Measurements from ENCODE around the gene TMEM150A. TPM values are rescaled to one million over a fixed set of nuclear protein-coding genes. Genes with fewer than 3 reads are reported as not detected.

TMEM150A gene
- total RNA-seq, 1 experiment from 2014 or later: 19.3 TPM

DNA sequence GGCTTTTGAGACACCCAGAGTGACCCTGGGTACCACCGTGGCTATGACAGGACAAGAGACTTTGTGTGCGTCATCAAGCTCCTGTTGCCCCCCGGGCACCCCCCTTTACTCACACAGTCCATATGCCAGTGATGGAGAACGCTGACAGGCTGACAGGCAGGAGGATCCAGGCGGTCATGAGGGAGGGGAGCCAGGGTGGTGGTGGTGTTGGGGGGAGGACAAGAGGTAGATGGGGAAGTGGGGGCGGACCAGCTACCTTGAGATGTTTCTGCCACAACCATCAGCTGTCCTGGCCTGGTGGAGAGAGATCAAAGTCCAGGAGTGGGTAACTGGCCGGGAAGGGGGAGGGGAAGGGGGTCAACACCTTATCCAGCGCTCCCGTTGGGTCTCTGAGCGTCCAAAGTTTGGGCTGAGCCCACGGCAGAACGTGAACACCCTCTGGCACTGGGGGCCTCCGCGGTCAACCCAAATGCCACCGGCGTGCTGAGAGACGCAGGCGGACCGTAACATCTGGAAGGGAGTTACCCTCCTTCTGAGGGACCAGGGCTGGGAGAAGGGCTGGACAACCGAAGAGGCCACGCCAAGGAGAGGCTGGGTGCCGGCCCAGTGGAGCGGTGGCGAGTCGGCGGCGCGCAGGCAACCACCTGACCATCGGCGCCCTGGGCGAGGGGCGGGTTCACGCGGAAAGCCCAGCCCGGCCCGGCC is 575 bp downstream of the TMEM150A start:
- no peaks in the 10 kb centered on the region for H4K20me1 ChIP-seq (ENCODE audit: control insufficient read depth, insufficient read depth, insufficient read length)
- H3K18ac ChIP-seq (ENCODE audit: insufficient read length, low read depth, low read length): no peak overlapping the region
- H3K9me3 Mint-ChIP-seq: no peaks in the 10 kb centered on the region
- H3K79me2 ChIP-seq (ENCODE audit: insufficient read depth, low read length): no peaks in the 10 kb centered on the region
- no peaks in the 10 kb centered on the region for H3K9me3 ChIP-seq (ENCODE audit: control insufficient read depth, low read depth, low read length)
- no peak overlapping the region for H2AK5ac ChIP-seq (ENCODE audit: insufficient read length, low read length)
- no peaks in the 10 kb centered on the region for H3K27me3 Mint-ChIP-seq (ENCODE audit: low read depth)
- WGBS (ENCODE audit: extremely low coverage, insufficient read length, low lambda C conversion rate): no CpG with 5 or more reads among the region's 36 CpGs
- no peak overlapping the region for H2BK120ac ChIP-seq (ENCODE audit: low read depth, low read length, poor library complexity, severe bottlenecking)
- 0 out of 2 replicates have a peak overlapping the region, but pooled peaks have one; percentile 38 for H3K14ac ChIP-seq (ENCODE audit: insufficient read depth, low read length)
- TF ChIP-seq, protein P1, sequence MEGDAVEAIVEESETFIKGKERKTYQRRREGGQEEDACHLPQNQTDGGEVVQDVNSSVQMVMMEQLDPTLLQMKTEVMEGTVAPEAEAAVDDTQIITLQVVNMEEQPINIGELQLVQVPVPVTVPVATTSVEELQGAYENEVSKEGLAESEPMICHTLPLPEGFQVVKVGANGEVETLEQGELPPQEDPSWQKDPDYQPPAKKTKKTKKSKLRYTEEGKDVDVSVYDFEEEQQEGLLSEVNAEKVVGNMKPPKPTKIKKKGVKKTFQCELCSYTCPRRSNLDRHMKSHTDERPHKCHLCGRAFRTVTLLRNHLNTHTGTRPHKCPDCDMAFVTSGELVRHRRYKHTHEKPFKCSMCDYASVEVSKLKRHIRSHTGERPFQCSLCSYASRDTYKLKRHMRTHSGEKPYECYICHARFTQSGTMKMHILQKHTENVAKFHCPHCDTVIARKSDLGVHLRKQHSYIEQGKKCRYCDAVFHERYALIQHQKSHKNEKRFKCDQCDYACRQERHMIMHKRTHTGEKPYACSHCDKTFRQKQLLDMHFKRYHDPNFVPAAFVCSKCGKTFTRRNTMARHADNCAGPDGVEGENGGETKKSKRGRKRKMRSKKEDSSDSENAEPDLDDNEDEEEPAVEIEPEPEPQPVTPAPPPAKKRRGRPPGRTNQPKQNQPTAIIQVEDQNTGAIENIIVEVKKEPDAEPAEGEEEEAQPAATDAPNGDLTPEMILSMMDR (conservative IDR thresholded peaks at IDR 0.05): no peak
- peak overlapping the region; percentile 59 for H3K4me2 ChIP-seq (ENCODE audit: insufficient read depth, insufficient read length, low read length)
- peak overlapping the region in 1 of 3 experiments; percentile 87; a peak in 1 of 7 replicates for H3K27ac Mint-ChIP-seq
- no peak overlapping the region for H2BK15ac ChIP-seq (ENCODE audit: low read depth, low read length)
- peaks cover 0 to 26% (median 19%) of the 10 kb centered on the region in 3 experiments; a peak in 5 of 7 replicates for H3K36me3 Mint-ChIP-seq (ENCODE audit: insufficient read depth in 1 of 3, low read depth in 3 of 3)
- no peak overlapping the region for H2BK20ac ChIP-seq (ENCODE audit: low read depth, low read length, poor library complexity, severe bottlenecking)
- no peak overlapping the region for H4K8ac ChIP-seq (replicated peaks; ENCODE audit: insufficient read length, low read depth, low read length)
- no peak overlapping the region for H4K5ac ChIP-seq (ENCODE audit: insufficient read length, low read depth, low read length)
- no peak overlapping the region for H3K56ac ChIP-seq (ENCODE audit: insufficient read length, low read depth, low read length)
- H3K4me1 ChIP-seq (ENCODE audit: insufficient read depth, low read length): peaks cover 3% of the 10 kb centered on the region; the same call in 1 of the 2 replicates
- peaks cover 4% of the 10 kb centered on the region for H3K23me2 ChIP-seq (ENCODE audit: insufficient read length, low read depth, low read length, poor library complexity, severe bottlenecking)
- H2AFZ ChIP-seq (ENCODE audit: low read length): no peak overlapping the region
- no peaks in the 10 kb centered on the region for H3K79me1 ChIP-seq (ENCODE audit: insufficient read depth, low read depth, low read length, poor library complexity, severe bottlenecking)
- H3K4ac ChIP-seq (ENCODE audit: low read depth, low read length): no peak overlapping the region
- no peak overlapping the region for H3T11ph ChIP-seq (ENCODE audit: low read length)
- H3K27me3 ChIP-seq (ENCODE audit: insufficient read depth, low read length): no peaks in the 10 kb centered on the region
- no peak overlapping the region for H2BK12ac ChIP-seq (ENCODE audit: insufficient read length, low read depth, low read length)
- no peak overlapping the region for H3K27ac ChIP-seq (ENCODE audit: insufficient read length, low read depth, low read length)
- H3K4me3 Mint-ChIP-seq: peak overlapping the region; percentile 83 to 88
- DNase-seq: peak; percentile 61
- peak overlapping the region; percentile 62 for H3K9ac ChIP-seq (ENCODE audit: extremely low read depth, insufficient read length, low read length)
- H3K23ac ChIP-seq (ENCODE audit: insufficient read length, low read depth, low read length): no peak overlapping the region
- no peak overlapping the region for H4K91ac ChIP-seq (ENCODE audit: insufficient read length, low read depth, low read length)
- H2BK5ac ChIP-seq (ENCODE audit: insufficient read length, low read length): no peak overlapping the region
- H3K4me1 Mint-ChIP-seq: peaks cover 17 to 20% of the 10 kb centered on the region in 2 experiments

Data from H9 (cell line).